Measurements from ENCODE around the gene SALL4.

Gene SALL4

GRCh38 chr20:51792960-51793359 lies 9.4 kb downstream of the SALL4 start:
- H4K91ac ChIP-seq (ENCODE audit: low read length), result no peak overlapping the region
- no peak overlapping the region for H2AK5ac ChIP-seq (ENCODE audit: low read length, severe bottlenecking)
- H3K4me1 ChIP-seq (ENCODE audit: control insufficient read depth, insufficient read depth, low read depth, low read length), result peaks cover 6% of the 10 kb centered on the region
- H3K23ac ChIP-seq (ENCODE audit: low read length in 2 of 2), result no peak overlapping the region
- H3K27ac ChIP-seq (ENCODE audit: low read length, poor library complexity, severe bottlenecking), result no peak overlapping the region
- H3K27me3 ChIP-seq (ENCODE audit: control insufficient read depth in 1 of 2, insufficient read depth in 1 of 2, low read length in 2 of 2), result no peaks in the 10 kb centered on the region
- no peak overlapping the region for H3K4ac ChIP-seq (ENCODE audit: low read depth in 1 of 2, low read length in 2 of 2)
- DNase-seq, result no peak
- 90% methylated on average over 7 of the region's 7 CpGs for whole genome bisulfite sequencing
- no peak overlapping the region for H2AFZ ChIP-seq (ENCODE audit: low read depth, low read length)
- H3K79me1 ChIP-seq (replicated peaks; ENCODE audit: low read length, poor library complexity, severe bottlenecking), result no peaks in the 10 kb centered on the region
- no peak overlapping the region for H3K18ac ChIP-seq (ENCODE audit: low read depth in 1 of 2, low read length in 2 of 2)
- no peak overlapping the region for H4K8ac ChIP-seq (ENCODE audit: low read length)
- H3K14ac ChIP-seq (ENCODE audit: low read length in 2 of 2), result no peak overlapping the region
- no peak overlapping the region for H3K4me3 ChIP-seq (ENCODE audit: insufficient read depth in 1 of 2, low read depth in 1 of 2, low read length in 2 of 2)
- H3K9me3 ChIP-seq (ENCODE audit: control insufficient read depth, low read length), result no peaks in the 10 kb centered on the region
- no peak overlapping the region for H3K9ac ChIP-seq (ENCODE audit: low read length)
- H2BK5ac ChIP-seq (ENCODE audit: low read depth, low read length, poor library complexity, severe bottlenecking), result no peak overlapping the region
- no peak overlapping the region for H2BK12ac ChIP-seq (ENCODE audit: low read length in 2 of 2)
- no peak overlapping the region for H2BK120ac ChIP-seq (ENCODE audit: low read depth, low read length)
- no peak overlapping the region for H2BK15ac ChIP-seq (ENCODE audit: low read depth, poor library complexity, severe bottlenecking)
- H3K36me3 ChIP-seq (ENCODE audit: control insufficient read depth in 1 of 2, insufficient read depth in 2 of 2, low read depth in 1 of 2, low read length in 2 of 2), result peaks cover 0 to 5% of the 10 kb centered on the region in 2 experiments
- no peak overlapping the region for H3K4me2 ChIP-seq (ENCODE audit: low read length, poor library complexity, severe bottlenecking)

DNA sequence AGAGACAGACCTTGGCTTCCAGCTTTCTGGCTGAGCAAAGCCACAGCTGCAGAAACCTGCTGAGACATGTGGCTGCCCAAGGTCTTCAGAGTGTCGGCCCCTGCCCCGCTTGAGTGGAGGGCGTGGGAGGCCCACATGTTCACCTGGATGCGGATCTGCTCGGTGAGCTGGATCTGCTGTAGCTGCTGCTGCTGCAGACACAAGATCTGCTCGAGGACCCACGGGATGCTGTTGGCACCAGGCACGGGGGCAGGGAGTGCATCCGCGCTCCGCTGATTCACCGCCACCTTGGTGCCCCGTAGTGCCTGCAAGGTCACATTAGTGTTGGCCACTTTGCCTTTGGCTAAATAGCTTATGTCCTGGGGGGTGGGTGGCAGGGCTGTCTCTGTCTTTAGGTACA lies 10.7 kb downstream of the SALL4 start:
- H2AFZ ChIP-seq (ENCODE audit: low read depth, low read length), result no peak overlapping the region
- H4K8ac ChIP-seq (ENCODE audit: low read length), result no peak overlapping the region
- no peak overlapping the region for H2BK12ac ChIP-seq (ENCODE audit: low read length in 2 of 2)
- H2BK120ac ChIP-seq (ENCODE audit: low read depth, low read length), result no peak overlapping the region
- H2AK5ac ChIP-seq (ENCODE audit: low read length, severe bottlenecking), result no peak overlapping the region
- H3K27ac ChIP-seq (ENCODE audit: low read length, poor library complexity, severe bottlenecking), result no peak overlapping the region
- H3K27me3 ChIP-seq (ENCODE audit: control insufficient read depth in 1 of 2, insufficient read depth in 1 of 2, low read length in 2 of 2), result no peaks in the 10 kb centered on the region
- whole genome bisulfite sequencing, result 96% methylated on average over 13 of the region's 13 CpGs
- H3K36me3 ChIP-seq (ENCODE audit: control insufficient read depth in 1 of 2, insufficient read depth in 2 of 2, low read depth in 1 of 2, low read length in 2 of 2), result peaks cover 0 to 5% of the 10 kb centered on the region in 2 experiments
- H3K4me2 ChIP-seq (ENCODE audit: low read length, poor library complexity, severe bottlenecking), result no peak overlapping the region
- no peak overlapping the region for H3K4ac ChIP-seq (ENCODE audit: low read depth in 1 of 2, low read length in 2 of 2)
- H3K4me3 ChIP-seq (ENCODE audit: insufficient read depth in 1 of 2, low read depth in 1 of 2, low read length in 2 of 2), result no peak overlapping the region
- no peak for DNase-seq
- no peak overlapping the region for H3K9ac ChIP-seq (ENCODE audit: low read length)
- no peaks in the 10 kb centered on the region for H3K79me1 ChIP-seq (replicated peaks; ENCODE audit: low read length, poor library complexity, severe bottlenecking)
- H2BK5ac ChIP-seq (ENCODE audit: low read depth, low read length, poor library complexity, severe bottlenecking), result no peak overlapping the region
- H3K4me1 ChIP-seq (ENCODE audit: control insufficient read depth, insufficient read depth, low read depth, low read length), result peaks cover 3% of the 10 kb centered on the region
- H2BK15ac ChIP-seq (ENCODE audit: low read depth, poor library complexity, severe bottlenecking), result no peak overlapping the region
- no peak overlapping the region for H3K23ac ChIP-seq (ENCODE audit: low read length in 2 of 2)
- H3K9me3 ChIP-seq (ENCODE audit: control insufficient read depth, low read length), result no peaks in the 10 kb centered on the region
- H3K14ac ChIP-seq (ENCODE audit: low read length in 2 of 2), result no peak overlapping the region
- H4K91ac ChIP-seq (ENCODE audit: low read length), result no peak overlapping the region
- no peak overlapping the region for H3K18ac ChIP-seq (ENCODE audit: low read depth in 1 of 2, low read length in 2 of 2)

DNA sequence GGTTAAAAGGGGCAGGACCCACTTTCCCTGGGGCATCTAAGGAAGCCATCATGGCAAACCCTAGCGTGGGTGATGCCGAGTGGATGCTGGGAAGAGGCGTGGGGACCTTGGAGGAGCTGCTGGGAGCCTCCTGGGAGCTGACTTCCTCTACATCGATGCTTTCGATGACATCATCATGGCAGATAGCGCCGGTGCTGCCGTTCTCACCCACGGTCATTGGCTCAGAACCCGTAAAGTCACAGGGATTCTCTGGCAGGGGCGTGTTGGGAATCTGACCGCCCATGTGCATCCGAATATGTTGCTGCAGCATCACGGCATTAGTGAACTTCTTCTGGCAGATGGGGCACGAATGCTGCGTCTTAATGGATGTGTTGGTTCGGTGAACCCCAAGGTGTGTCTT lies 12.1 kb downstream of the SALL4 start:
- no peak overlapping the region for H2BK12ac ChIP-seq (ENCODE audit: low read length in 2 of 2)

DNA sequence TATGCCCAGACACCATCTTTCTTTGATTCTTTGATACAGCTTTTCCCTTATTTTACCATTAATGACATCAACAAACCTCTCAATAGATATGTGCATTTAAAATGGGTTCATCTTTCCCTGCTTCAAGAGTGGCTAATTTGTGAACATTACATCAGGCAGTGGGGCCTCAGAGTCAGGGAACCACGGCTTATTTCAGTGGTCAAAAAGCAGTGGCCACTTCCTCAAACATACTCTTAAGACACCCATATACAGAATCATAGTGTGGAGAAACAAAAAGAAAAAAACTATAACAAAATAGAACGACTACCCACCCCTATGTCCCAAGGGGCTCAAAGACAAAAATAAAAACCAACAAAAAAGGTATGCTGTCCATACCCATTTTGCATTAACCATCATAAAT lies 12.9 kb downstream of the SALL4 start:
- H2BK5ac ChIP-seq (ENCODE audit: low read depth, low read length, poor library complexity, severe bottlenecking), result no peak overlapping the region
- no peak overlapping the region for H4K91ac ChIP-seq (ENCODE audit: low read length)

More for the DNA sequence above, 12.1 kb downstream of the SALL4 start:
- Histone ChIP-seq H3K9ac (ENCODE audit: low read length) (no peak overlapping the region), H2BK120ac (ENCODE audit: low read depth, low read length) (no peak overlapping the region), H3K9me3 (ENCODE audit: control insufficient read depth, low read length) (no peaks in the 10 kb centered on the region), H3K27me3 (ENCODE audit: control insufficient read depth in 1 of 2, insufficient read depth in 1 of 2, low read length in 2 of 2) (no peaks in the 10 kb centered on the region), H2AFZ (ENCODE audit: low read depth, low read length) (no peak overlapping the region), H3K23ac (ENCODE audit: low read length in 2 of 2) (no peak overlapping the region), H3K18ac (ENCODE audit: low read depth in 1 of 2, low read length in 2 of 2) (no peak overlapping the region), H3K4me3 (ENCODE audit: insufficient read depth in 1 of 2, low read depth in 1 of 2, low read length in 2 of 2) (no peak overlapping the region), H2AK5ac (ENCODE audit: low read length, severe bottlenecking) (no peak overlapping the region), H2BK15ac (ENCODE audit: low read depth, poor library complexity, severe bottlenecking) (no peak overlapping the region), H3K27ac (ENCODE audit: low read length, poor library complexity, severe bottlenecking) (no peak overlapping the region), H3K14ac (ENCODE audit: low read length in 2 of 2) (no peak overlapping the region), H3K4me1 (ENCODE audit: control insufficient read depth, insufficient read depth, low read depth, low read length) (peaks cover 3% of the 10 kb centered on the region), H2BK5ac (ENCODE audit: low read depth, low read length, poor library complexity, severe bottlenecking) (no peak overlapping the region), H3K36me3 (ENCODE audit: control insufficient read depth in 1 of 2, insufficient read depth in 2 of 2, low read depth in 1 of 2, low read length in 2 of 2) (peaks cover 0 to 5% of the 10 kb centered on the region in 2 experiments), H4K8ac (ENCODE audit: low read length) (no peak overlapping the region), H3K4me2 (ENCODE audit: low read length, poor library complexity, severe bottlenecking) (no peak overlapping the region), H3K4ac (ENCODE audit: low read depth in 1 of 2, low read length in 2 of 2) (no peak overlapping the region), H3K79me1 (replicated peaks; ENCODE audit: low read length, poor library complexity, severe bottlenecking) (no peaks in the 10 kb centered on the region), H4K91ac (ENCODE audit: low read length) (no peak overlapping the region)
- WGBS, result 97% methylated on average over 17 of the region's 17 CpGs
- DNase-seq, result no peak

More for the DNA sequence above, 12.9 kb downstream of the SALL4 start:
- 93% methylated on average over 2 of the region's 2 CpGs for WGBS
- Histone ChIP-seq H3K9ac (ENCODE audit: low read length) (no peak overlapping the region), H3K18ac (ENCODE audit: low read depth in 1 of 2, low read length in 2 of 2) (no peak overlapping the region), H3K4me2 (ENCODE audit: low read length, poor library complexity, severe bottlenecking) (no peak overlapping the region), H3K4me3 (ENCODE audit: insufficient read depth in 1 of 2, low read depth in 1 of 2, low read length in 2 of 2) (no peak overlapping the region), H3K9me3 (ENCODE audit: control insufficient read depth, low read length) (no peaks in the 10 kb centered on the region), H2BK15ac (ENCODE audit: low read depth, poor library complexity, severe bottlenecking) (no peak overlapping the region), H3K4me1 (ENCODE audit: control insufficient read depth, insufficient read depth, low read depth, low read length) (peaks cover 3% of the 10 kb centered on the region), H3K23ac (ENCODE audit: low read length in 2 of 2) (no peak overlapping the region), H2BK12ac (ENCODE audit: low read length in 2 of 2) (no peak overlapping the region), H2AFZ (ENCODE audit: low read depth, low read length) (no peak overlapping the region), H4K8ac (ENCODE audit: low read length) (no peak overlapping the region), H2AK5ac (ENCODE audit: low read length, severe bottlenecking) (no peak overlapping the region), H3K79me1 (replicated peaks; ENCODE audit: low read length, poor library complexity, severe bottlenecking) (no peaks in the 10 kb centered on the region), H2BK120ac (ENCODE audit: low read depth, low read length) (no peak overlapping the region), H3K14ac (ENCODE audit: low read length in 2 of 2) (no peak overlapping the region), H3K36me3 (ENCODE audit: control insufficient read depth in 1 of 2, insufficient read depth in 2 of 2, low read depth in 1 of 2, low read length in 2 of 2) (peaks cover 0 to 5% of the 10 kb centered on the region in 2 experiments), H3K4ac (ENCODE audit: low read depth in 1 of 2, low read length in 2 of 2) (no peak overlapping the region), H3K27ac (ENCODE audit: low read length, poor library complexity, severe bottlenecking) (no peak overlapping the region), H3K27me3 (ENCODE audit: control insufficient read depth in 1 of 2, insufficient read depth in 1 of 2, low read length in 2 of 2) (no peaks in the 10 kb centered on the region)
- DNase-seq, result no peak

All from mesenchymal stem cell (in vitro differentiated cells and primary cell).